Liver (tissue), 9 donors: ENCODE data around the gene SERPINI1. TPM values are rescaled to one million over a fixed set of nuclear protein-coding genes. Genes with fewer than 3 reads are reported as not detected.
"Not testable (repeated sequence)": the region's sequence is repeated elsewhere in the genome, so short reads cannot be mapped to it uniquely, and the experiment has no call there.

ENCODE experiments used
- DNase-seq: peaks from one replicate; pipeline ENCODE4 v3.0.0-alpha.2; 2017; ENCODE audit warnings: low spot score
- H3K27ac ChIP-seq, 2 donors: one replicate each; pipeline ENCODE4 v1.7.0; 2013; ENCODE audit warnings: inconsistent platforms in 2 of 2, low read length in 2 of 2, control low read depth in 1 of 2, low read depth in 1 of 2, mild to moderate bottlenecking in 1 of 2
- H3K27me3 ChIP-seq, 4 donors: one replicate each; pipeline versions ENCODE4 v1.6.1 to v1.7.0; 2013; ENCODE audit warnings: low read length in 3 of 4, inconsistent platforms in 1 of 4, mild to moderate bottlenecking in 1 of 4, moderate library complexity in 1 of 4; ENCODE audit not compliant: control insufficient read depth in 4 of 4, insufficient read depth in 4 of 4
- H3K36me3 ChIP-seq, 4 donors: one replicate each; pipeline versions ENCODE4 v1.6.1 to v1.7.0; 2013; ENCODE audit warnings: low read length in 3 of 4, mild to moderate bottlenecking in 3 of 4, low read depth in 1 of 4, moderate library complexity in 1 of 4; ENCODE audit not compliant: control insufficient read depth in 4 of 4, insufficient read depth in 3 of 4
- H3K4me1 ChIP-seq, 4 donors: one replicate each; pipeline versions ENCODE4 v1.6.1 to v1.7.0; 2013; ENCODE audit warnings: low read length in 3 of 4, mild to moderate bottlenecking in 3 of 4, moderate library complexity in 1 of 4; ENCODE audit not compliant: control insufficient read depth in 4 of 4, insufficient read depth in 4 of 4
- H3K4me3 ChIP-seq, 3 donors: one replicate each; pipeline versions ENCODE4 v1.6.1 to v1.7.0; 2013; ENCODE audit warnings: low read length in 3 of 3, control low read depth in 1 of 3, low read depth in 1 of 3, mild to moderate bottlenecking in 1 of 3
- H3K9ac ChIP-seq, 2 donors: one replicate each; pipeline ENCODE4 v1.7.0; 2013; ENCODE audit warnings: low read length in 2 of 2, mild to moderate bottlenecking in 2 of 2, moderate library complexity in 2 of 2, control low read depth in 1 of 2, low read depth in 1 of 2
- H3K9me3 ChIP-seq, 4 donors: one replicate each; pipeline versions ENCODE4 v1.6.1 to v1.7.0; 2013; ENCODE audit warnings: low read length in 3 of 4; ENCODE audit not compliant: control insufficient read depth in 4 of 4
- ATF3 ChIP-seq: IDR thresholded peaks from 2 replicates; pipeline ENCODE4 v1.6.1; 2016; ENCODE audit warnings: antibody characterized with exemption
- CTCF ChIP-seq: fragments of 150-350 bp; IDR thresholded peaks from 2 replicates; pipeline ENCODE4 v1.5.1; 2017; ENCODE audit warnings: improper control_type of control experiment, low read depth, low read length; ENCODE audit not compliant: missing input control
- EGR1 ChIP-seq, 2 donors: IDR thresholded peaks; 2 replicates each; pipeline ENCODE4 v1.6.1; 2016 to 2018; ENCODE audit warnings: antibody characterized with exemption in 2 of 2, low read depth in 2 of 2
- FOXA1 ChIP-seq: IDR thresholded peaks from 2 replicates; pipeline ENCODE4 v1.6.1; 2016; ENCODE audit warnings: antibody characterized with exemption
- FOXA2 ChIP-seq: IDR thresholded peaks from 2 replicates; pipeline ENCODE4 v1.6.1; 2016; ENCODE audit warnings: antibody characterized with exemption
- GABPA ChIP-seq, 2 donors: IDR thresholded peaks in 1 of 2; conservative IDR thresholded peaks in 1 of 2; 2 replicates each; pipeline ENCODE4 v1.6.1; 2016; ENCODE audit warnings: antibody characterized with exemption in 2 of 2, mild to moderate bottlenecking in 1 of 2, moderate library complexity in 1 of 2
- HNF4A ChIP-seq, 2 donors: conservative IDR thresholded peaks; 2 replicates each; pipeline ENCODE4 v1.6.1; 2016; ENCODE audit warnings: antibody characterized with exemption in 2 of 2, mild to moderate bottlenecking in 2 of 2
- HNF4G ChIP-seq: IDR thresholded peaks from 2 replicates; pipeline ENCODE4 v1.6.1; 2016; ENCODE audit warnings: antibody characterized with exemption
- JUND ChIP-seq, 2 donors: IDR thresholded peaks; 2 replicates each; pipeline ENCODE4 v1.6.1; 2016; ENCODE audit warnings: antibody characterized with exemption in 2 of 2
- MAX ChIP-seq: IDR thresholded peaks from 2 replicates; pipeline ENCODE4 v1.6.1; 2016; ENCODE audit warnings: antibody characterized with exemption
- NR2F2 ChIP-seq: IDR thresholded peaks from 2 replicates; pipeline ENCODE4 v1.6.1; 2016; ENCODE audit warnings: antibody characterized with exemption
- RAD21 ChIP-seq, 2 donors: IDR thresholded peaks; 2 replicates each; pipeline ENCODE4 v1.6.1; 2016; ENCODE audit warnings: antibody characterized with exemption in 2 of 2, mild to moderate bottlenecking in 2 of 2
- REST ChIP-seq: IDR thresholded peaks from 2 replicates; pipeline ENCODE4 v1.6.1; 2016; ENCODE audit warnings: antibody characterized with exemption, mild to moderate bottlenecking
- RXRA ChIP-seq, 2 donors: IDR thresholded peaks; 2 replicates each; pipeline ENCODE4 v1.6.1; 2017 to 2018; ENCODE audit warnings: antibody characterized with exemption in 2 of 2, mild to moderate bottlenecking in 1 of 2
- SP1 ChIP-seq: IDR thresholded peaks from 2 replicates; pipeline ENCODE4 v1.6.1; 2018; ENCODE audit warnings: antibody characterized with exemption, mild to moderate bottlenecking
- TAF1 ChIP-seq: conservative IDR thresholded peaks from 2 replicates; pipeline ENCODE4 v1.6.1; 2016; ENCODE audit warnings: antibody characterized with exemption, mild to moderate bottlenecking
- YY1 ChIP-seq: IDR thresholded peaks from 2 replicates; pipeline ENCODE4 v1.6.1; 2016; ENCODE audit warnings: antibody characterized with exemption, mild to moderate bottlenecking
- WGBS: extraction: QIAGEN DNeasy Blood & Tissue Kit; methylation state at CpG from one replicate; pipeline ENCODE4 v1.1.7; 2013; 5-methylcytosine and 5-hydroxymethylcytosine counted together
- polyA plus RNA-seq, 2 donors: library from polyadenylated mRNA; stranded (reverse) in 1 of 2; unstranded in 1 of 2; fragments of 200-250 nt in 1 of 2; fragments of >200 nt in 1 of 2; fragmentation: Nextera tagmentation in 1 of 2; extraction: Ambion mirVana in 1 of 2; gene quantifications; one replicate each; pipeline versions ENCODE4 v1.2.1 to v1.2.3, GENCODE V29; 2013 to 2015
- total RNA-seq, 2 donors: library from RNA; depleted of rRNA; stranded (reverse); fragments of >200 nt; gene quantifications; one replicate each; pipeline ENCODE4 v1.2.3, GENCODE V29; 2014
- donor health status: healthy.
- donor health status: healthy.
- donor health status: healthy.
- donor health status: healthy.
- donor health status: healthy.

SERPINI1 gene
- total and polyA plus RNA-seq, 4 donors, result 0.90 to 23.6 (median 1.9) TPM

GRCh38 chr3:167823738-167824137 is 88.2 kb downstream of the SERPINI1 start (continued):
- TF ChIP-seq TAF1 (no peak), NR2F2 (no peak), MAX (no peak)

GRCh38 chr3:167827588-167827987 is 92.1 kb downstream of the SERPINI1 start:
- H3K4me3 ChIP-seq, H3K9me3 ChIP-seq, H3K36me3 ChIP-seq, H3K9ac ChIP-seq, H3K27me3 ChIP-seq, DNase-seq, H3K4me1 ChIP-seq, H3K27ac ChIP-seq: not testable (repeated sequence)
- WGBS, result 97% methylated on average over 11 of the region's 11 CpGs

- Histone ChIP-seq H3K27ac (no peak overlapping the region), H3K4me1 (no peaks in the 10 kb centered on the region), H3K36me3 (no peaks in the 10 kb centered on the region), H3K9ac (no peak overlapping the region), H3K4me3 (no peak overlapping the region), H3K27me3 (no peaks in the 10 kb centered on the region), H3K9me3 (no peaks in the 10 kb centered on the region)
- no peak for DNase-seq
- TF ChIP-seq EGR1 (IDR thresholded peaks at IDR 0.05; ENCODE audit: low read depth in 2 of 2) (no peak), HNF4G (no peak), CTCF (no peak), MAX (no peak), ATF3 (no peak), TAF1 (no peak), HNF4A (conservative IDR thresholded peaks at IDR 0.05) (no peak), RXRA (IDR thresholded peaks at IDR 0.05) (no peak), NR2F2 (no peak), FOXA2 (no peak), REST (no peak), YY1 (no peak), JUND (IDR thresholded peaks at IDR 0.05) (no peak), SP1 (no peak), RAD21 (IDR thresholded peaks at IDR 0.05) (no peak), GABPA (IDR thresholded peaks at IDR 0.05 in 1 of 2, conservative IDR thresholded peaks at IDR 0.05 in 1 of 2) (no peak), FOXA1 (no peak)
- WGBS, result 91% methylated on average over 2 of the region's 2 CpGs
These were observed 93.5 kb downstream of the SERPINI1 start for GRCh38 chr3:167829071-167829470.
